Measurements from ENCODE around the gene SMAD3. TPM values are rescaled to one million over a fixed set of nuclear protein-coding genes. Genes with fewer than 3 reads are reported as not detected.

SMAD3 gene
- total and polyA plus RNA-seq, 10 of the 15 experiments (the other 5 are each of a cell fraction or from before 2014, with no cell fraction given) = 5.6 to 43.2 (median 16.0) TPM

- TF ChIP-seq TBL1XR1 (IDR thresholded peaks at IDR 0.05; ENCODE audit: low read depth, low read length) = no peak
- TF ChIP-seq SP1 (IDR thresholded peaks at IDR 0.05; ENCODE audit: low read depth, low read length) = no peak
- TF ChIP-seq WRNIP1 (IDR thresholded peaks at IDR 0.05; ENCODE audit: borderline replicate concordance, low read depth, low read length) = no peak
- no peak for TF ChIP-seq BMI1 (IDR thresholded peaks at IDR 0.05; ENCODE audit: borderline replicate concordance)
- no peak for TF ChIP-seq ZNF384 (IDR thresholded peaks at IDR 0.05; ENCODE audit: borderline replicate concordance, low read depth, low read length)
- no peak for TF ChIP-seq NFYA (IDR thresholded peaks at IDR 0.05; ENCODE audit: borderline replicate concordance, low read depth, low read length)
Observed at GRCh38 chr15:67202091-67202490, 136.7 kb downstream of the SMAD3 start (continued).

DNA sequence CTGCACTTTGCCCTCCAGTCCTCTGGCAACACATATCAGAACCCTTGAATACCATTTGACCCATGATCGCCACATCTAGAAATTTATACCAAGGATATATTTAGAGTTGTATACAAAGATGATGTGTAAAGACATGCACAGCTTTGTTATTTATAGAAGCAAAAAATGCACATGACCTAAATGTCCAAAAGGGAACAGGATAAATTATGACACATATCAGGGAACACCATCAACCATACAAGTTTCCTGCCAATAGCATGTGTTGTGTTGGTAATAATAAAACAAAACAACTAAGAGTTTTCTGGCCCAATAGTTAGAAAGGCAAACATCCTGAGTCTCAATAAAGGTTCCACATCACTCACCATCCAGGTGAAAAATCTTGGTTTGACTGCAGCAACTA lies 137.6 kb downstream of the SMAD3 start:
- Histone ChIP-seq H3K9me3 (replicated peaks; ENCODE audit: control insufficient read depth, insufficient read depth, low read length) (no peaks in the 10 kb centered on the region; the same call in 2 of the 3 replicates), H3K79me2 (ENCODE audit: control insufficient read depth, insufficient read depth, low read length) (no peaks in the 10 kb centered on the region), H3K4me1 (ENCODE audit: control insufficient read depth, insufficient read depth, low read length) (peaks cover 7% of the 10 kb centered on the region), H4K20me1 (ENCODE audit: control insufficient read depth, insufficient read depth) (no peaks in the 10 kb centered on the region), H3K36me3 (ENCODE audit: control insufficient read depth in 2 of 2, insufficient read depth in 2 of 2, low read length in 1 of 2) (peaks cover 3 to 23% of the 10 kb centered on the region in 2 experiments), H3K27ac (ENCODE audit: control insufficient read depth, insufficient read depth) (no peak overlapping the region), H3K4me3 (no peak overlapping the region), H2AFZ (ENCODE audit: control insufficient read depth, low read depth, low read length) (no peak overlapping the region), H3K9ac (ENCODE audit: control insufficient read depth, insufficient read depth, low read length) (no peak overlapping the region), H3K4me2 (ENCODE audit: control insufficient read depth, insufficient read depth) (no peak overlapping the region), H3K27me3 (replicated peaks in 1 of 2; ENCODE audit: control insufficient read depth in 2 of 2, insufficient read depth in 2 of 2, low read length in 1 of 2) (no peaks in the 10 kb centered on the region)
- ChIA-PET SMC1A (ENCODE audit: uncharacterized antibody, unreplicated experiment) (no interaction called here), POLR2A (interaction anchor here (0.8 kb wide), 1 partner anchor 51 kb away, joined by 3 read pairs; the partner anchor contains the start of gene AAGAB), CTCF (no interaction called here), RAD21 (ENCODE audit: unreplicated experiment) (no interaction called here)
- in situ Hi-C loops (cut with MboI) = no loop called here
- no peak for TF ChIP-seq POLR2A (IDR thresholded peaks at IDR 0.05; ENCODE audit: low read depth, low read length)
- TF ChIP-seq, protein P1, sequence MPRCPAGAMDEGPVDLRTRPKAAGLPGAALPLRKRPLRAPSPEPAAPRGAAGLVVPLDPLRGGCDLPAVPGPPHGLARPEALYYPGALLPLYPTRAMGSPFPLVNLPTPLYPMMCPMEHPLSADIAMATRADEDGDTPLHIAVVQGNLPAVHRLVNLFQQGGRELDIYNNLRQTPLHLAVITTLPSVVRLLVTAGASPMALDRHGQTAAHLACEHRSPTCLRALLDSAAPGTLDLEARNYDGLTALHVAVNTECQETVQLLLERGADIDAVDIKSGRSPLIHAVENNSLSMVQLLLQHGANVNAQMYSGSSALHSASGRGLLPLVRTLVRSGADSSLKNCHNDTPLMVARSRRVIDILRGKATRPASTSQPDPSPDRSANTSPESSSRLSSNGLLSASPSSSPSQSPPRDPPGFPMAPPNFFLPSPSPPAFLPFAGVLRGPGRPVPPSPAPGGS (IDR thresholded peaks at IDR 0.05; ENCODE audit: borderline replicate concordance, insufficient read depth, low read depth, low read length, poor library complexity, severe bottlenecking) = no peak
- no peak for TF ChIP-seq NR2C1 (IDR thresholded peaks at IDR 0.05)
- FAIRE-seq (no peak), DNase-seq (ENCODE audit: low read depth, low spot score) (no peak), ATAC-seq (no peak)
- intact Hi-C loops (cut with micrococcal nuclease; ENCODE audit: unreplicated experiment) = no loop called here
- no TSS peak for BruUV-seq (replicated peaks)
- WGBS (ENCODE audit: insufficient coverage, insufficient replicate concordance, low lambda C conversion rate, missing lambda C conversion rate) = 100% methylated on average over 1 of the region's 1 CpG
